Right kidney (tissue), 9 donors: ENCODE results near the gene NSMCE3.

ENCODE experiments used
- DNase-seq: peaks from one replicate; pipeline ENCODE4 v3.0.0-alpha.2; 2016
- long read RNA-seq, 8 donors: transcript quantifications; one replicate each; lab custom pipeline, GENCODE V29; 2026

NSMCE3 gene
- long read RNA-seq, donor 1, full-length matches to known transcripts: 22 of 22 reads
- long read RNA-seq, donor 1, partial matches to known transcripts: 0 of 22 reads
- long read RNA-seq, donor 1, other reads (novel, unspliced or antisense): 0 of 22 reads
- long read RNA-seq, donor 2, full-length matches to known transcripts: 25 of 25 reads
- long read RNA-seq, donor 2, partial matches to known transcripts: 0 of 25 reads
- long read RNA-seq, donor 2, other reads (novel, unspliced or antisense): 0 of 25 reads
- long read RNA-seq, donor 3, full-length matches to known transcripts: 13 of 13 reads
- long read RNA-seq, donor 3, partial matches to known transcripts: 0 of 13 reads
- long read RNA-seq, donor 3, other reads (novel, unspliced or antisense): 0 of 13 reads
- long read RNA-seq, donor 4, full-length matches to known transcripts: 21 of 21 reads
- long read RNA-seq, donor 4, partial matches to known transcripts: 0 of 21 reads
- long read RNA-seq, donor 4, other reads (novel, unspliced or antisense): 0 of 21 reads
- long read RNA-seq, donor 5, full-length matches to known transcripts: 30 of 30 reads
- long read RNA-seq, donor 5, partial matches to known transcripts: 0 of 30 reads
- long read RNA-seq, donor 5, other reads (novel, unspliced or antisense): 0 of 30 reads
- long read RNA-seq, donor 6, full-length matches to known transcripts: 27 of 27 reads
- long read RNA-seq, donor 6, partial matches to known transcripts: 0 of 27 reads
- long read RNA-seq, donor 6, other reads (novel, unspliced or antisense): 0 of 27 reads
- long read RNA-seq, donor 7: 0 reads
- long read RNA-seq, donor 8, full-length matches to known transcripts: 20 of 20 reads
- long read RNA-seq, donor 8, partial matches to known transcripts: 0 of 20 reads
- long read RNA-seq, donor 8, other reads (novel, unspliced or antisense): 0 of 20 reads

DNA sequence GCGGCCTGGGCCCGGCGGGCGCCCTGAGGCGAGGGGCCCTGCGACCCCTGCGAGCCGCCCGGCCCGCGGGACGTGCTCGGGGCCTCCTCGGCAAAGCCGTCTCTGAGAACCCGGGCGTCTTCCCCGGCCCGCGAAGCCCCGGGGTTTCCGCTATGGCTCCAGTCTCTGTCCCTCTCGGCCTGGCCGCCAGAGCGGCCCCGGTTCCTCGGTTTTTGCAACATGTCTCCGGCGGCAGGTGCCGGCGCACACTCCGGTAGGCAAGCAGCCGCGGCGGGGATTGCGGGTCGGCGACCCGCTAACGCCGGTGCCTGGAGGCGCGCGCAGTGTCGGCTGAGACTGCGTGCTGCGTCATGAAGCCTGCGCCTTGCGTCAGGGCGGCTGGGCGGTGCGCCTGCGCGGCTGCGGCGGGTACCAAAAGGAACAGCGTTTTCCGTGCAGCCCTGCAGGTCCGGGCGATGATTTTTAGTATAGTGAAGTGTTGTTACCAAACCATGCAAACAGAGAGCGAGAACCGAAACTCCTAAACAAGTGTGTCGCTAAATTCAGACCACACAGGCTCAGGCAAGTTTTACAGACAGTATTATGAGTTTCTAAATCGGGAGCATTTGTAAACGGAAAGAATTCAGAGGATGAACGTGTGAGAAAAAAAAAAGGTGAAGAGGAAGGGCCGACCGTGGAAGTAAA, at the start of gene NSMCE3:
Gene NSMCE3 (minus strand): TSS at position 338 of the 684 bp plus-strand sequence. CDS start 117 bp downstream, at position 221.
- peak; percentile 95 for DNase-seq

DNA sequence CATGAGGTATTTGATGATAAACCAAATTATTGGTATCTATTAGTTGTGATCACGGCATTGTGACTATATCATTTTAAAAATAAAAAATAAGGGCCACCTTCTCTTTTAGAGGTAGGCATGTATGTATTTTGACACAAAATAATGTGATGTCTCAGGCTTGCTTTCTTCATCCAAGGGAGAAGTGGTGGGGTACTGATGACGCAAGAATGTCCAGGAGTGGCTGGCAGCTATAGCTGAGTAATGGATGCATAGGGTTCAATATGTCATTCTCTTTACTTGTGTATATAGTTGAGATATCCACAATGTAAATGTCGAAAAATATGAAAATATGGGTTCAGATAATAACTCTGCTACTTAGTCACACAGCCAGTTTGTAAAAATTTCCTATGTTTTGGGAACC, 46.8 kb upstream of the NSMCE3 start:
- no peak for DNase-seq

DNA sequence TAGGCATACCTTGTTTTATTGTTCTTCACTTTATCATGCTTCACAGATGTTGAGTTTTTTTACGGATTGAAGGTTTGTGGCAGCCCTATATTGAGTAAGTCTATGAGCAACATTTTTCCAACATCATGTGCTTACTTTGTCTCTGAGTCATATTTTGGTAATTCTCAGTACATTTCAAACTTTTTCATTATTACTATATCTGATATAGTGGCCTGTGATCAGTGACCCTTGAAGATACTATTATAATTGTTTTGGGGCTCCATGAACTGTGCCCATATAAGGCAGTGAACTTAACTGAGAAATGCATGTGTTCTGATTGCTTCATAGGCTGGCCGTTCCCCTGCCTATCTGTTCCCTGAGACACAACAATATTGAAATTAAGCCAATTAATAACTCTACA, 42.8 kb upstream of the NSMCE3 start:
- no peak for DNase-seq

DNA sequence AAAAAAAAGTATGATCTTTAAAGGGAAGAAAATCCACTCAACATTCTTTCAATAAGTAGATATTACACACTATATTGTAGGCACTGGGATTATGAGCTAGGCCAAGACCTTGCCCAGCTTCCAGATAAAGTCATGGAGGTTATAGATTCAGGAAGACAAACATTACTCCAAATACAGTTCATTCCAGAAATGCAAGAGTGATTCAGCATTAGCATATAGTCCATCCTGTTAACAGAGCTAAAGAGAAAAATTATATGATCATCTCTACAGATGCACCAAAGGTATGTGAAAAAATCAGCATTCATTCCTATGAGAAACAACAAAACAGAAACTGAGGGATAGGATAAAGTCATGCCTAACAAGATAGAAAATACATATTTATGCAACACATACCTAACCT, 42.1 kb upstream of the NSMCE3 start:
- no peak for DNase-seq

DNA sequence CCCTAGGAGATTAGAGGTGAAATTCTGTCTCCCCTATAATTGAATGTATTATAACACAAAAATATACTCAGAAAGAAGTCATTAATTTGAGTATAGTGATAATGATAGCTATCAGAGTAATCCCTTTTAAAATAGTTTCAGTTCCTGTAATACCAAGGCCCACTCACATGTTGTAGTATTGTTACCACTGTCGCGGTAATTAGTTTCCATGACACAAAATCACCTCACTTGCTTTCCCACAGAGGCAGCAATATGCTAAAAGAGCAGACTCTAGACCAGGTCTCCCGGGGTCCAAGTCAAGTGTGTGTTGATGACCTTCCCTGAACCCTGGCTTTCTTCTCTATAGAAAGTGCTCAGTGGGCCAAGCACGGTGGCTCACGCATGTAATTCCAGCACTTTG, 39.5 kb upstream of the NSMCE3 start:
- DNase-seq: no peak

DNA sequence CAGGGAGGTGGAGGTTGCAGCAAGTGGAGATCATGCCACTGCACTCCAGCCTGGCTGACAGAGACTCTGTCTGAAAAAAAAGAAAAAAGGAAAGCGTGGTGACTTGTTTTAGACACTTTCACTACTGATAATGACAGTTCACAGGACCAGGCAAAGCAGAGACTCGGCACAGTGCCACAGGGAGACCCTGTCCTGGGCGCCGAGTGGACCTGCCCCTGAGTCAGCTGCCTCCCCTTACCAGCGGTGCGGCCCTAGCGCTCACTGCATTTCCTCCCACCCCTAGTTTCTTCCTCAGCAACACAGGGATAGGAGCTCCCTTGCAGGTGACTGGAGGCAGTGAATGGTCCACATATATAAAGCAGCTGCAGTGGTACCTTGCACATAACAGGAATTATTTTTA, 38.7 kb upstream of the NSMCE3 start:
- no peak for DNase-seq

DNA sequence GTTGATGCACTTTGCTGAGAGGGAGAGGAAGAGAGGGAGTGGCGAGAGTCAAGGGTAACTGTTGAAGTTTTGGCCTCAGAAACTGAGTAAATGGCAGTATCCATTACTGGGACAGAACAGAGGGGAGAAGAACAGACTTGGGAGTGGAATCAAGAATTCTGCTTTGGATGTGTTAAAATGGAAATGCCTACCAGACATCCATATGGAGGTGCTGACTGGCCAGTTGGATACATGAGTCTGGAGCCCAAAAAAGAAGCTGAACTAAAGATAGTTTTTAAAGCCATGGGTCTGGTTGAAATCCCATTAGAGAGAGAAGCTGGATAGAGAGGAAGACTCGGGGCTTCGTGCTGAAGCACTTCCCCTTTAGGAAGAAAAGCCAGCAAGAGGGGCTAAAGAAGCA, 35.9 kb upstream of the NSMCE3 start:
- DNase-seq: no peak

DNA sequence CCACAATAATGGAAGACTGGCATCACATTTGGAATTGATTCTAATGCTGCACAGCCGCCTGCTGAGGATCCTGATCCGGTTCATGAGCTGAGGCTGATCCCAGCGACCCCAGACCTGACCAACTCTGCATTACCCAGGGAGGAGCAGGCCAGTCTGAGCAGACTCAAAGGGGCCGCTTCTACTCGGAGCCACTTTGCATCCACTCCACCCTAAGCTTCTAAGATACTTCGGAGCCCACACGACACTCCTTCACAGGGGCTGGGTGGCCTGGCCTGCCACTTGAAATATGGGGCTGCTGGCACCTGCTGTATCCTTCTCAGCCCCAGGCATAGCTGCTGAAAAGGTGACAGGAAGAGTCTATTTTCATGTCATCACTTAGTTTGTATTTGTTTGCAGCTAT, 33.2 kb upstream of the NSMCE3 start:
- no peak for DNase-seq

DNA sequence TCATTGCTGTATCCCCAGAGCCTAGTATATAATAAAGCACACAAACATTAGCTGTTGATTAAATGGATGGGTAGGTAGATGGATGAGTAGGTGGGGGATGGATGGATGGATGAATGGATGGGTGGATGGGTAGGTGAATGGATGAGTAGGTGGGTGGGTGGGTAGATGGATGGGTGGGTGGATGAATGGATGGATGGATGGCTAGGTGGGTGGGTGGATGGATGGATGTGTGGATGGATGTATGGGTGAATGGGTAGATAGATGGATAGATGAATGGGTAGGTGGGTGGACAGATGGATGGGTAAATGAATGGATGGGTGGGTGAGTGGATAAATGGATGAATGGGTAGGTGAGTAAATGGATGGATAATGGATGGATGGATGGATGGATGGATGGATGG, 30.2 kb upstream of the NSMCE3 start:
- DNase-seq: no peak

DNA sequence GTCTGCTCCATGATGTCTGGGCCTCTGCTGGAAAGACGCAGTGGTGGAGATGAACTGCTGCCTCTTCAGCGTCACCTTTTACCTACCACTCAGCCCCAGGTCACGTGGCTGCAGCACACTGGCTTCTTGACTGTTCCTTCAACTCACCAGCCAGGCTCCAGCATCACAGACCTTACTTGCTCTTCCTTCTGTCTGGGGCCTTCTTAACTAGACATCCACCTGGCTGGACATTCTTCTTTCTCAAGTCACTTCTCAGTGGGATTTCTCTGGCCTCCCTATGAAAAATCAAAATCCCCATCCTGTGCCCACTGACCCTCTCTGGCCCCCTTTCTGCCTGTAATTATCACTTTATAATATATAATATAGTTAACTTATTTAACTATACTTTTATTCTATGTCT, 29.7 kb upstream of the NSMCE3 start:
- DNase-seq: no peak

DNA sequence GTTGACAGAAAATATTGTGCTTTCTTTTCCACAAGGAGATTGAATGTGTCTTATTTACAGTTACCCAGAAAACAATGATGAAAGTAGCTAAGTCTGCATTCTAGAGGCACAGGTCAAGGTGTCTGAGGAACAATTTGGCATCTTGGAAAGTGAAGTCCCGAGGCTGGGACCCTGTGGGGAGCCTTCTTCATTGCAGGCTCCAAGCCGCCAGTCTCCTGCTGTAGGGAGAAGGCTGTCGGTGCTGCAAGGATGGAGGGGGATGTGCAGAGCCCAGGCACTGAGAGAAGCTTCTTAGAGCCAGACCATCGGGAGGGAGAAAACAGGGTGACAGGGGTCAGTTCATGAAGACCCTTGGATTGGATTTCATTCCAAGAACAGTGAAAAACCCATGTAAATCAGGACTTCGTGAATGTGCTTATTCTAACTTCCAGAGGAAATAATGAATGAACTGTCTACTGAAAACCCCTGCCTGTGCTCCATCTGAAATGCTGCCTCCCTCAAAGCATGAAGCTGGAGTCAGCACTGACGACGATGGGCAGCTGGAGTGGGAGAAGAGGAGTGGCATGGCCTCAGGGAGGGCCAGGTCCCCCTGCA, 25.2 kb upstream of the NSMCE3 start:
- no peak for DNase-seq

DNA sequence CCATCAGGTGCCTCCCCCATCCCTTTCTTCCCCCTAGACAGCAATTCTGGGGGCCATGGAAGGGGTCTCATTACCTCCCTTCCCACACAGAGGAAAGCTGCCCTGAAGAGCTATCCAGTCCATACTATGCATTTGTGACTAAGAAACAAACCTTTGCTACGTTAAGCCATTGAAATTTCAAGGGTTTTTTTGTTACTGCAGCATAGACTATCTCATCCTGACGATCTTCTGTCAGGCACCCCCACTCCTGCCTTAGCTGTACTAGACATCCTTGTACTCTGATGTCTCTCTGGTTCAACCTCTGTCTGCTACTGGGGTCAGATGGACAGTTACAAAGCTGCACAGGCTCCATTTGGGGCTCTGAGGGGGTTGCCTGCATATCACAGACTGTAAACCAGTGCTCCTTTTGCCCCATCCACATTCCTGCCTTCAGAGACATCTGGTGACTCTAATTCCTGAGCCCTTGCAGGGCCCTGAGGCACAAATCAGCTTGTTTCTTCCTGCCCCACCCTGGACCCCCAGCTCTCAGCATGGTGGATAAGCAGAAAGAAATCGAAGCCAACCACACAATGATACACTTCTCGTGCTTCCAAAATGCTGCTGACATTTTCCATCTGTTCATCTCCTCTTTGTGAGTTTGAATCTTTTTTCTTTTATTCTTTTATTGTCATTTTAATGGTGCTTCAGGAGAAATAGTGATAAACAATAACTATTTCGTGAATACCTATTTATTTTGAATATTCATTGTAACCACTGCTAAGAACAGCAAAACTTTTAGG, 21.6 kb upstream of the NSMCE3 start:
- no peak for DNase-seq

DNA sequence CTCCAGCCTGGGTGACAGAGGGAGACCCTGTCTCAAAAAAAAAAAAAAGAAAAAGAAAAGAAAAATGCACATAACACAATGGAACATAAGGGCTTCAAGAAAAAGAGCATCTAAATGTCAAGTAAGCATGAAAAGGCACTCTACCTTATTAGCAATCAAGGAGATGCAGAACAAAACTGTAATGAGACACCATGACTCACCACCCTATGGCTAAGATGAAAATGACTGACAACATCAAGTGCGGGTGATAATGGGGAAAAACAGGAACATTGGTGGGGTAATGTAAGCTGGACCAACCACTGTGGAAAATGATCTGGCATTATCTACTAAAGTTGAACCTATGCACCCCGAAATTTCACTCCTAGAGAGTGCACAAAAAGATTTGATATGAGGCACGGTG, 19.6 kb upstream of the NSMCE3 start:
- no peak for DNase-seq

DNA sequence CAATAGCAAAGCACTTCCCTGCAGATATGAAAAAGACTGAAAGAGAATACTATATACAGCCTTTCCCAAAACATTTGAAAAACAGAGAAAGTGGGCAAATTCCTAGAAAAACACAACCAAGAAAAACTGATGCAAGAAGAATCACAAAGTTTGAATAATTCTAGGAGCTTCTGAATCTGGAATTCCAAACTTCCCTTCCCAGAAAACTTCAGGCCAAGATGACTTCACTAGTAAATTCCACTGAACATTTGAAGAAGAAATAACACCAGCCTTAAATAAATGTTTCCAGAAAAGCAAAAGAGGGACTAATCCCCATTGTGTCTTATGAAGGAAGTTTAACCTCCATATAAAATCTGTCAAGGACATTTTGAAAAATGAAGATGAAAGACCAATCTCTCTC, 15.8 kb upstream of the NSMCE3 start:
- no peak for DNase-seq

DNA sequence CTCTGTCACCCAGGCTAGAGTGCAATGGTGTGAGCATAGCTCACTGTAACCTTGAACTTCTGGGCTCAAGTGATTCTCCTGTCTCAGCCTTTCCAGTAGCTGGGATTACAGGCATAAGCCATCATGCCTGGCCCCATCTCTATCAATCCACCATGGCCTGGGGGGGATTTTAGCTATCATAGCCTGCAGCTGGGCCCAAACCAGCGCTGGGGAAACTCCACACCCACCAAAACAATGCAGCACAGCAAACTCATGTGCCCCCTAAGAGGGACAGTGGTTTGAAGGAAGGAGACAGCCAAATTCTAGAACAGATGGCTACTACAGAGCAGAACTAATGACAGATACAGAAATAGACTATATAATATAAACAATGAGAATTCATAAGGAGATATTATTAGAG, 13.8 kb upstream of the NSMCE3 start:
- DNase-seq: no peak

DNA sequence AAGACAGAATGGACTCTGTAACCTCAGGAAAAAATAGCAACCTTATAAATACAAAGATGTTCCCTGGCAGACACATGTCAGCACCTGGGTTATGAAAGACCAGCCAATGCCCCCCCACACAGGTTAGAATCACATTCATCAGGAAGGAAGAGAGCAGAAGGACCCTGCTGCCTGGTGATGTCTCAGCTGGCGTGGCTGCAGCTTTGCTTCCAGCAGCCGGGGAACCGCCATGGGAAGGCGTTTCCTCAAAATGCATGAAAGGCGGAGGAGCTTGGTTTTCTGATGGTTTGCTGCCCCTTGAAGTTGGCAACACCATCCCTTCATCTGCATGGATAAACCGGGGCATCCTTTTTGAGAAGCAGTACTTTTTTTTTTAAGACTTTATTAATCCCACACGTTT, 10.9 kb upstream of the NSMCE3 start:
- DNase-seq: no peak

DNA sequence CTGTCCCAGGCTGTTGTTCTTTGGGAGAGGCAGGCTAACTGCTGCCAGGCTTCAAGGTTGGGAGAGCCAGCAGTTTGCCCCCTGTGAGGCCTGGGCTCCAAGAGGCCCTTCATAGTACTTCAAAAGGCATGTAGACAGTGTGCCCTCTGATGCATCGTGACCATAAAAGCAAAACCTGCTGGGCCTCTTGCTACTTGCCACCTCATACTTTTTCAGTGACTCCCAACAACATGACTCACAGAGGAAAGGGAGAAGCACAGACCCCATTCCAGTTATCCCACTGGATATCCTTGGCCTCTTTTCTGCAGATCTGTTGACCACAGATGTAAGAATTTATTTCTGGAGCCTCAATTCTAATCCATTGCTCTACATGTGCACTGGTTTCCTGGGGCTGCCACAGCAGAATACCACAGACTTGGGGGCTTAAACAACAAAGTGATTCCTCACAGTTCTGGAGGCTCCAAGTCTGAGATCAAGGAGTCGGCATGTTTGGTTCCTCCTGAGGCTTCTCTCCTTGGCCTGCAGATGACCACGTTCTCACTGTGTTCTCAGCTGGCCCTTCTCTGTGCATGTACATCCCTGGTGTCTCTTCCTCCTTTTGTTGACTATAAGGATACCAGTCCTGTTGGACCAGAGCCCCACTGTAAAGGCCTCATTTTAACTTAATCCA, 8.9 kb upstream of the NSMCE3 start:
- no peak for DNase-seq

DNA sequence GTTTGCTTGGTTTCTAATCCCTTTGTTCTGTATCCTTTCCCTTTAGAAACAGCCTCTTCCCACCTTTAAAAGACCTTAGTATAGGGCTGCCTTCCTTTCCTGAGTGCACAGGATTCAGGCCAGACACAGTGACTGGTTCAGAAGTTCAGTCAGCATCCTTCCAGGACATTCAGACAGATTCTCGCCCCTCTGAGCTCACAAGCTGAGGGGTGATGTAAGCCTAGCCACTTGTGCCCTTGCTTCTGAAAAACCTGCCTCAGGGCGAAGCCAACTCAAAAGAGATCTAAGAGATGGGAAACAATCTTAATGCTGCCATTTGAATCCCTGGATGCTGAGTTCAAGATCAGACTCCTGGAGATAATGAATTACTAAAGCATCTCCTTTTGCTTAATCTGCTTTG, 6.7 kb upstream of the NSMCE3 start:
- DNase-seq: no peak

DNA sequence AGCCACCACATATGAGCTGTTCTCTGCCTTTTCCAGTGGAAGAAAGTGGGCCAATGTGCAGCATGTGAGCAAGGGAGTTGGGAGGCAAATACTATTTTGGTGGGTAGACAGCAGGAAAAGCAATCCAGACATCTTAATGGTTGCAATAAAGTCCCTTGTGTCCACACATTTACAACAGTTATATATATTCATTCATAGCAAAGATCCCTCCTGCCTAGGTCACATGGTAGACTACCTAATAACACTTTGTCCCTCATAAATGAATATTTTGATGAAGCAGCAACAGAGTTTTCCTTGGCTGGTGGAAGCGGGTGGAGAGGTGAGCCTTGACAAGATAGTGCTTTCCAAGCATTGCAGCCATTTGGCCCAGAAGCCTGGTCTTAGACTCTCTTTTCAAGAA, 6.2 kb upstream of the NSMCE3 start:
- no peak for DNase-seq

DNA sequence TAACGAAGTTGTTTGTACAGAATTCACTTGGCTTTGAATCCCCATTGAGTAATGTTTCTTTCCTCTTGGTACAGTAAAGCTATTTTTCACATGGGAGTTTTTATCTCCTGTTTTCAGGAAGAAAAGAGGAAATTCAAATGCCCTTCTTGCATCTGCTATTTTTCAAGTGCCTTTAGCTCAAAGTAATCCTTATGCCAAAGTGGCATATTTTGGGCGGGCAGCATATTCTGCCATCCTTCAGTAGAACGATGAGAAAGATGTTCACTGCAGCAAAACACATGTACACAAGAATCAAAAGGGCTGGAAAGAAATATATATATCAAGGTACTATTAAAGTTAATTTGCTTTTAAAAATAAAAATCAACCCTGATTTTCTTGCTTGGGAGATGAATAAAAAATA, 5.3 kb upstream of the NSMCE3 start:
- no peak for DNase-seq

DNA sequence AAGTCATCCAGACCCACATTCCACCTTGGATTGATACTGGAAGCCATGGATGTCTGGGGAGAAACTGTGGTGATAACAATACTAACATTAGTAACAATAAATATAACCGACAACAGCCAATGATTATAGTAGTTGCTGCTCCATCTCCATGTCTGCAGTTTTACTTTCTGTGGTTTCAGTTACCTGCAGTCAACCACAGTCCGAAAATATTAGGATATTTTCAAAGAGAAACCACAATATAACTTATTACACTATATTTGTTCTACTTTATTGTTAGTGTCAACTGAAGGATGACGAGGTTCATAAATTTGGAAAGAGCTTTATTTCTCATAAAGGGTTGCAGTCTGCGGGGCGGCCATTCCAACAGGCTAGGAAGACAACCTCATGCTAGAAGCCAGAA, 2.6 kb upstream of the NSMCE3 start:
- no peak for DNase-seq
